OCI-LY3 (cell line): ENCODE results near the gene ST3GAL5.

Source experiments
- H2AFZ ChIP-seq: fragments of 200-600, 300-600 bp; shearing (Covaris generic); 2 replicates; pipeline ENCODE4 v1.6.0; 2014; ENCODE audit warnings: antibody characterized with exemption, low read depth, low read length
- H3K27ac ChIP-seq: fragments of 200-600, 300-600 bp; sonication (generic); 2 replicates; pipeline ENCODE4 v1.5.1; 2014; ENCODE audit warnings: mild to moderate bottlenecking, low read length, moderate library complexity, mixed read lengths
- H3K27me3 ChIP-seq: fragments of 200-600, 300-600 bp; sonication (generic); 2 replicates; pipeline ENCODE4 v1.6.1; 2014; ENCODE audit warnings: low read depth, low read length, mixed read lengths
- H3K36me3 ChIP-seq: fragments of 200-600, 300-600 bp; sonication (generic); replicated peaks from 2 replicates; pipeline ENCODE3; 2014; ENCODE audit warnings: low read depth, low read length, mixed read lengths
- H3K4me1 ChIP-seq: fragments of 300-600, 200-600 bp; sonication (generic); 2 replicates; pipeline ENCODE4 v1.6.1; 2014; ENCODE audit warnings: low read length, mixed read lengths
- H3K4me2 ChIP-seq: fragments of 200-600, 300-600 bp; sonication (generic); 2 replicates; pipeline ENCODE4 v1.6.1; 2014; ENCODE audit warnings: low read length, mixed read lengths
- H3K4me3 ChIP-seq: fragments of 300-600, 200-600 bp; sonication (generic); 2 replicates; pipeline ENCODE4 v1.5.1; 2014; ENCODE audit warnings: antibody characterized with exemption, mild to moderate bottlenecking, low read length, moderate library complexity
- H3K79me2 ChIP-seq: fragments of 300-600, 200-600 bp; shearing (Covaris generic); 2 replicates; pipeline ENCODE4 v1.6.1; 2014; ENCODE audit warnings: mild to moderate bottlenecking, low read length, mixed read lengths
- H3K9ac ChIP-seq: fragments of 300-600, 200-600 bp; shearing (Covaris generic); 2 replicates; pipeline ENCODE4 v1.6.0; 2014; ENCODE audit warnings: mild to moderate bottlenecking, low read length, moderate library complexity
- H3K9me3 ChIP-seq: fragments of 200-600, 300-600 bp; shearing (Covaris generic); 2 replicates; pipeline ENCODE4 v1.6.1; 2014; ENCODE audit warnings: low read length, mixed read lengths; ENCODE audit not compliant: insufficient read depth
- H4K20me1 ChIP-seq: fragments of 200-600, 300-600 bp; sonication (generic); 2 replicates; pipeline ENCODE4 v1.6.1; 2016; ENCODE audit warnings: low read length, mixed read lengths; ENCODE audit not compliant: insufficient read depth
- CTCF ChIP-seq: fragments of 200-600, 300-600 bp; sonication (generic); IDR thresholded peaks from 2 replicates; pipeline ENCODE4 v1.5.1; 2014; ENCODE audit warnings: antibody characterized with exemption, low read length, low read depth
- EZH2phosphoT487 ChIP-seq: fragments of 200-600 bp; shearing (Covaris generic); IDR thresholded peaks from 2 replicates; pipeline ENCODE4 v1.6.1; 2018; ENCODE audit warnings: antibody characterized with exemption, mixed run types, low read depth

The ST3GAL5 gene

GRCh38 chr2:85890522-85891176 is 1.9 kb upstream of the ST3GAL5 start:
- H3K27ac ChIP-seq, result no peak overlapping the region

GRCh38 chr2:85889627-85890281 is 964 bp upstream of the ST3GAL5 start:
- H2AFZ ChIP-seq, result peak overlapping the region; percentile 60
- peaks cover 39% of the 10 kb centered on the region for H3K79me2 ChIP-seq
- H3K9me3 ChIP-seq, result peaks cover 4% of the 10 kb centered on the region; the same call in 1 of the 2 replicates
- no peaks in the 10 kb centered on the region for H3K27me3 ChIP-seq
- H3K4me2 ChIP-seq, result peak overlapping the region; percentile 76
- peak overlapping the region; percentile 46 for H3K27ac ChIP-seq
- TF ChIP-seq CTCF, result no peak
- TF ChIP-seq EZH2phosphoT487, result no peak
- peaks cover 33% of the 10 kb centered on the region for H3K4me1 ChIP-seq
- peaks cover 32% of the 10 kb centered on the region for H3K36me3 ChIP-seq
- peak overlapping the region; percentile 77 for H3K4me3 ChIP-seq
- peak overlapping the region; percentile 75 for H3K9ac ChIP-seq
- H4K20me1 ChIP-seq, result peaks cover 25% of the 10 kb centered on the region

More at GRCh38 chr2:85890522-85891176, 1.9 kb upstream of the ST3GAL5 start:
- H3K4me2 ChIP-seq, result 0 out of 2 replicates have a peak overlapping the region, but pooled peaks have one; percentile 76
- H3K79me2 ChIP-seq, result peaks cover 30% of the 10 kb centered on the region
- peaks cover 28% of the 10 kb centered on the region for H3K4me1 ChIP-seq
- peaks cover 24% of the 10 kb centered on the region for H3K36me3 ChIP-seq
- H4K20me1 ChIP-seq, result peaks cover 18% of the 10 kb centered on the region
- no peaks in the 10 kb centered on the region for H3K27me3 ChIP-seq
- no peak overlapping the region for H3K4me3 ChIP-seq
- H3K9me3 ChIP-seq, result no peaks in the 10 kb centered on the region
- H3K9ac ChIP-seq, result no peak overlapping the region
- no peak overlapping the region for H2AFZ ChIP-seq
- no peak for TF ChIP-seq EZH2phosphoT487
- TF ChIP-seq CTCF, result no peak

GRCh38 chr2:85888020-85888683 is 638 bp downstream of the ST3GAL5 start:
- Histone ChIP-seq H4K20me1 (peaks cover 33% of the 10 kb centered on the region), H3K27me3 (no peaks in the 10 kb centered on the region), H2AFZ (no peak overlapping the region), H3K27ac (peak overlapping the region; percentile 75), H3K9ac (peak overlapping the region; percentile 98), H3K9me3 (peaks cover 15% of the 10 kb centered on the region; the same call in 1 of the 2 replicates), H3K4me1 (peaks cover 35% of the 10 kb centered on the region), H3K36me3 (peaks cover 44% of the 10 kb centered on the region), H3K4me3 (peak overlapping the region; percentile 77), H3K4me2 (peak overlapping the region; percentile 89), H3K79me2 (peaks cover 55% of the 10 kb centered on the region)
- TF ChIP-seq CTCF (no peak), EZH2phosphoT487 (no peak)

GRCh38 chr2:85887566-85888019 is 1.2 kb downstream of the ST3GAL5 start:
- TF ChIP-seq CTCF (peak; percentile 40), EZH2phosphoT487 (no peak)
- Histone ChIP-seq H3K9me3 (peaks cover 18% of the 10 kb centered on the region; the same call in 1 of the 2 replicates), H3K27ac (peak overlapping the region; percentile 75), H3K4me2 (peak overlapping the region; percentile 89), H3K9ac (peak overlapping the region; percentile 98), H3K79me2 (peaks cover 61% of the 10 kb centered on the region), H3K4me3 (peak overlapping the region; percentile 77), H3K36me3 (peaks cover 49% of the 10 kb centered on the region), H4K20me1 (peaks cover 33% of the 10 kb centered on the region), H3K4me1 (peaks cover 35% of the 10 kb centered on the region), H3K27me3 (no peaks in the 10 kb centered on the region), H2AFZ (no peak overlapping the region)
